ENCODE data around the gene FANCG. TPM values are rescaled to one million over a fixed set of nuclear protein-coding genes. Genes with fewer than 3 reads are reported as not detected.

FANCG gene
- total and polyA plus RNA-seq, 3 experiments from 2014 or later = 10.0 to 95.4 (median 90.6) TPM

GRCh38 chr9:35028341-35028740 is 51.4 kb downstream of the FANCG start:
- H3K36me3 ChIP-seq (ENCODE audit: insufficient read depth, low read length) = no peaks in the 10 kb centered on the region
- DNase-seq = no peak
- POLR2A ChIA-PET = interaction anchor here (0.6 kb wide), 2 partner anchors 18 to 35 kb away, joined by 3 to 4 read pairs; no protein-coding TSS in a partner anchor
- H3K4me1 ChIP-seq (ENCODE audit: insufficient read depth, low read length) = no peaks in the 10 kb centered on the region
- no peak overlapping the region for H3K27ac ChIP-seq (ENCODE audit: low read depth, low read length)
- no peak overlapping the region for H3K4me3 Mint-ChIP-seq
- H3K4me3 ChIP-seq (ENCODE audit: low read length) = no peak overlapping the region
- no peak overlapping the region for H3K27ac Mint-ChIP-seq
- no peaks in the 10 kb centered on the region for H3K27me3 Mint-ChIP-seq
- H3K27me3 ChIP-seq (ENCODE audit: insufficient read depth, low read length, poor library complexity, severe bottlenecking) = no peaks in the 10 kb centered on the region
- CTCF ChIA-PET = interaction anchor here (1.2 to 1.3 kb wide), 2 partner anchors 15 to 23 kb away, joined by 4 read pairs; no protein-coding TSS in a partner anchor
- no peaks in the 10 kb centered on the region for H3K9me3 ChIP-seq (ENCODE audit: low read length)
- H3K4me1 Mint-ChIP-seq = peaks cover 0 to 11% (median 5%) of the 10 kb centered on the region in 3 donors
- no peaks in the 10 kb centered on the region for H3K9me3 Mint-ChIP-seq
- H3K36me3 Mint-ChIP-seq = peaks cover 11 to 20% (median 13%) of the 10 kb centered on the region in 3 donors

- no peak overlapping the region for H3K27ac ChIP-seq (ENCODE audit: low read depth, low read length)
- peak overlapping the region in 1 of 8 donors; percentile 9 for H3K27ac Mint-ChIP-seq
- ChIA-PET POLR2A (interaction anchor here (0.6 to 0.7 kb wide), 3 partner anchors 18 to 128 kb away, joined by 3 to 6 read pairs (median 4); no protein-coding TSS in a partner anchor), CTCF (interaction anchor here (1.3 kb wide), 1 partner anchor 15 kb away, joined by 4 read pairs; no protein-coding TSS in a partner anchor)
- no peaks in the 10 kb centered on the region for H3K27me3 Mint-ChIP-seq
- no peak overlapping the region for H3K4me3 ChIP-seq (ENCODE audit: low read length)
- no peaks in the 10 kb centered on the region for H3K36me3 ChIP-seq (ENCODE audit: insufficient read depth, low read length)
- H3K4me1 ChIP-seq (ENCODE audit: insufficient read depth, low read length) = no peaks in the 10 kb centered on the region
- no peaks in the 10 kb centered on the region for H3K9me3 ChIP-seq (ENCODE audit: low read length)
- no peaks in the 10 kb centered on the region for H3K9me3 Mint-ChIP-seq
- no peaks in the 10 kb centered on the region for H3K27me3 ChIP-seq (ENCODE audit: insufficient read depth, low read length, poor library complexity, severe bottlenecking)
- H3K4me1 Mint-ChIP-seq = peaks cover 0 to 11% (median 5%) of the 10 kb centered on the region in 3 donors
- no peak for DNase-seq
- H3K4me3 Mint-ChIP-seq = no peak overlapping the region
- peaks cover 10 to 20% (median 13%) of the 10 kb centered on the region in 3 donors for H3K36me3 Mint-ChIP-seq
Measured at GRCh38 chr9:35027860-35028259, 51.9 kb downstream of the FANCG start.

GRCh38 chr9:35027374-35027773 is 52.4 kb downstream of the FANCG start:
- no peak for DNase-seq
- peak overlapping the region in 1 of 8 donors; percentile 22 for H3K27ac Mint-ChIP-seq
- Histone ChIP-seq H3K4me1 (ENCODE audit: insufficient read depth, low read length) (no peaks in the 10 kb centered on the region), H3K27me3 (ENCODE audit: insufficient read depth, low read length, poor library complexity, severe bottlenecking) (no peaks in the 10 kb centered on the region), H3K36me3 (ENCODE audit: insufficient read depth, low read length) (no peaks in the 10 kb centered on the region), H3K27ac (ENCODE audit: low read depth, low read length) (no peak overlapping the region), H3K4me3 (ENCODE audit: low read length) (no peak overlapping the region), H3K9me3 (ENCODE audit: low read length) (no peaks in the 10 kb centered on the region)
- peaks cover 0 to 11% (median 5%) of the 10 kb centered on the region in 3 donors for H3K4me1 Mint-ChIP-seq
- POLR2A ChIA-PET = interaction anchor here (0.7 kb wide), 1 partner anchor 128 kb away, joined by 6 read pairs; no protein-coding TSS in a partner anchor
- CTCF ChIA-PET = interaction anchor here (1.3 kb wide), 1 partner anchor 16 kb away, joined by 4 read pairs; no protein-coding TSS in a partner anchor
- no peak overlapping the region for H3K4me3 Mint-ChIP-seq
- no peaks in the 10 kb centered on the region for H3K27me3 Mint-ChIP-seq
- H3K9me3 Mint-ChIP-seq = no peaks in the 10 kb centered on the region
- peaks cover 10 to 19% (median 13%) of the 10 kb centered on the region in 3 donors for H3K36me3 Mint-ChIP-seq

GRCh38 chr9:35026671-35027070 is 53.1 kb downstream of the FANCG start:
- Histone ChIP-seq H3K4me1 (ENCODE audit: insufficient read depth, low read length) (no peaks in the 10 kb centered on the region), H3K27ac (ENCODE audit: low read depth, low read length) (no peak overlapping the region), H3K27me3 (ENCODE audit: insufficient read depth, low read length, poor library complexity, severe bottlenecking) (no peaks in the 10 kb centered on the region), H3K36me3 (ENCODE audit: insufficient read depth, low read length) (no peaks in the 10 kb centered on the region), H3K4me3 (ENCODE audit: low read length) (no peak overlapping the region), H3K9me3 (ENCODE audit: low read length) (no peaks in the 10 kb centered on the region)
- Mint-ChIP-seq H3K4me3 (no peak overlapping the region), H3K4me1 (peaks cover 0 to 11% (median 5%) of the 10 kb centered on the region in 3 donors), H3K9me3 (no peaks in the 10 kb centered on the region), H3K27ac (peak overlapping the region in 1 of 8 donors; percentile 39), H3K36me3 (peaks cover 13 to 23% (median 20%) of the 10 kb centered on the region in 3 donors), H3K27me3 (no peaks in the 10 kb centered on the region)
- ChIA-PET POLR2A (no interaction called here), CTCF (no interaction called here)
- DNase-seq = no peak

Other genes starting within 250 kb of the FANCG start
- gene PHF24, start 121.7 kb downstream of the FANCG start, total RNA-seq = under 1 TPM in 1 of 2 experiments, not detected in 1; 0.04 TPM
- gene PHF24, start 121.7 kb downstream of the FANCG start, polyA plus RNA-seq = not detected
- gene DNAJB5, start 90.2 kb downstream of the FANCG start, total RNA-seq = 1 to 10 TPM; 3.3 to 3.7 TPM
- 2.4 TPM for gene DNAJB5, start 90.2 kb downstream of the FANCG start, polyA plus RNA-seq
- 100 to 1,000 TPM; 309 to 323 TPM for gene VCP, start 7.3 kb downstream of the FANCG start, total RNA-seq
- gene VCP, start 7.3 kb downstream of the FANCG start, polyA plus RNA-seq = 195 TPM
- gene PIGO, start 16.6 kb upstream of the FANCG start, total RNA-seq = 10 to 100 TPM; 31.7 to 32.1 TPM
- 26.4 TPM for gene PIGO, start 16.6 kb upstream of the FANCG start, polyA plus RNA-seq
- 100 to 1,000 TPM; 258 to 271 TPM for gene STOML2, start 23.2 kb upstream of the FANCG start, total RNA-seq
- gene STOML2, start 23.2 kb upstream of the FANCG start, polyA plus RNA-seq = 88.9 TPM
- 1 to 10 TPM; 4.4 to 6.3 TPM for gene ATOSB, start 35.9 kb upstream of the FANCG start, total RNA-seq
- gene ATOSB, start 35.9 kb upstream of the FANCG start, polyA plus RNA-seq = 6.4 TPM
- gene UNC13B, start 82.1 kb upstream of the FANCG start, total RNA-seq = 1 to 10 TPM; 3.2 to 3.5 TPM
- 0.54 TPM for gene UNC13B, start 82.1 kb upstream of the FANCG start, polyA plus RNA-seq